GM19452 (cell line): Measurements from ENCODE around the gene RAB26.

ENCODE experiments used
- ATAC-seq: cut with Tn5 transposase; IDR thresholded peaks from one replicate; pipeline ENCODE4 v1.9.1; 2021; ENCODE audit not compliant: unreplicated experiment

Gene RAB26

DNA sequence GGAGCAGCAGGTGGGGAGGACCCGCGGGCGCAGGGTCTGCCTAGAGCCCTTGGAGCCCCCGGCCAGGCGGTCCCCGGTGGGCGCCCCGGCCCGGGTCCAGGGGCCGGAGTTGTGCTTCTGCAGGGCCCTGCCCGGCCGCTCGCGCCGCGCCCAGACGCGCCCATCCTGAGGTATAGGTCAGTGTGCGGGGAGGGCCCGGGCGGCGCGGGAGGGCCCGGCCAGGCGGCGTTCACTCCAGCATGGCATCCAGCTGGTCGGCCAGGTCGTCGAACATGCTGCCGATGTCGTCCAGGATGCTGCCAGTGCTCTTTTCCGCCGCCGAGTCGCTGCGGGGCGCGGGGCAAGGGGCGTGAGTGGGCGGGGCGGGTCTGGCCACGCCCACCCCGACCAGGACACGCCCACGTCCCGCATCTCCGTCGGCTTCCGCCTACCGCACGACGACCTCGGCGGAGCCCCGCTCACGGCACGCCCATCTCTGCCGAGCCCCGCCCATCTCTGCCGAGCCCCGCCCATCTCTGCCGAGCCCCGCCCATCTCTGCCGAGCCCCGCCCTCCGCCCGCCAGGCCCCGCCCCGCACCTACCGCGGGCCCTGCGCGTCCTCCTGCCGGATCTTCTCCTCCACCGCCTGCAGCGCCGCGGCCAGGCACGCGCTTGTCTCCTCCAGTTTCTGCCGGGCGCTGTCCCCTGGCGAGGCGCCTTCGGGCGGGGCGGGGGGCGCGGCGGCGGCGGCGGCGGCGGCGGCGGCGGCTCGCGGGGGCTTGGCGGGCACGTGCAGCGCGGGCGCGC, 30.1 kb downstream of the RAB26 start:
- no peak for ATAC-seq

DNA sequence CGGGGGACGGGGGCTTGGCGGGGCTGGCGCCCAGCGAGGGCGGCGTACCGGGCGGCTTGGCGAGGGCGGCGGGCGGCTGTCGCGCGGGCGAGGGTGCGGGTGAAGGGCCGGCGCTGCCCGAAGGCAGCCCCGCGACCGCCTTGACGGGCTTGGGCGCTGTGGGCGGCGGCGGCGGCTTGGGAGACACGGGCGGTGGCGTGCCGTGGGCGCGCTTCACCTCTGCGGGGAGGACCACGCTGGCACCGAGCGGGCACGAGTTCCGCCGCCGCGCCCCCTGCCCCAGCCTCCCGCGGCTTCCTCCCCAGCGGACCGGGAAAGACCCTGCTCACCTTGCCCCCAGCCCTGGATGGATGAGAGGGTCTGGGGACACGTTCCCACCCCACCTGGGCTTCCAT, 30.7 kb downstream of the RAB26 start:
- ATAC-seq, result no peak

DNA sequence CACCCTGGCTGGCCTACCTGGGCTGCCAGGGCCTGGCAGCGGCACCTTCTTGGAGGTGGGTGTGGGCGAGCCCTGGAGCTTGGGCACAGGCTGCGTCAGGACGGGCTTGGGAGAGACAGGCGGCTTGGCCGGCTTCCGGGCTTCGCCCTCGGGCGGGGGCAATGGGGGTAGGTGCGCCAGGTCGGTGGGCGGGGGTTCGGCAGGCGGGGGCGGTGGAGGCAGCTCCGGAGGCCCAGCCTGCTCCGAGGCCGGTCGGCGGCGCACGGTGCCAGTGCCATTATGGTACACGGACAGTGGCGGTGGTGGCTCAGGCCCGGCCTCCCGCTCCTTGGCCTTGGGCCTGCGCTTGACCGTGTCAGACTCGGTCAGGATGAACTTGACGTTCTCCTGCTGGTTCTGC, 31.2 kb downstream of the RAB26 start:
- no peak for ATAC-seq

DNA sequence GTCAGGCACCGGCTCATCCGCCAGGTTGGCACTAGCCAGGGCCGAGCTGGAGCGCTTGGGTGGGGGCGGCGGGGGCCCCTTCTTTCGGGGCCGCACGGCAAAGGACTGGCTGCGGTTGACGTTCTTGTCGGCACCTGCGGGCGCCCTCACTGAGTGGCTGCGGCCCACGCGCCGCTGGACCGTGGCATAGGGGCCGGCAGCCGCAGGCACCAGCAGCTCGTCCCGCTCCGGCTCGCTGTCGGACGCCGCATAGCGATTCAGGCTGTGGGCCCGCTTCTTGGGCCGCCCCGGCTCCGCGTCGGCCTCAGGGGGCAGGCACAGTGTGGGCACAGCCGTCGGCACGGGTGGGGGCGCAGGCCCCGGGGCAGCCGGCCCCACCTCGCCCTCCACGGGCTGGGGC, 32.0 kb downstream of the RAB26 start:
- ATAC-seq, result no peak

DNA sequence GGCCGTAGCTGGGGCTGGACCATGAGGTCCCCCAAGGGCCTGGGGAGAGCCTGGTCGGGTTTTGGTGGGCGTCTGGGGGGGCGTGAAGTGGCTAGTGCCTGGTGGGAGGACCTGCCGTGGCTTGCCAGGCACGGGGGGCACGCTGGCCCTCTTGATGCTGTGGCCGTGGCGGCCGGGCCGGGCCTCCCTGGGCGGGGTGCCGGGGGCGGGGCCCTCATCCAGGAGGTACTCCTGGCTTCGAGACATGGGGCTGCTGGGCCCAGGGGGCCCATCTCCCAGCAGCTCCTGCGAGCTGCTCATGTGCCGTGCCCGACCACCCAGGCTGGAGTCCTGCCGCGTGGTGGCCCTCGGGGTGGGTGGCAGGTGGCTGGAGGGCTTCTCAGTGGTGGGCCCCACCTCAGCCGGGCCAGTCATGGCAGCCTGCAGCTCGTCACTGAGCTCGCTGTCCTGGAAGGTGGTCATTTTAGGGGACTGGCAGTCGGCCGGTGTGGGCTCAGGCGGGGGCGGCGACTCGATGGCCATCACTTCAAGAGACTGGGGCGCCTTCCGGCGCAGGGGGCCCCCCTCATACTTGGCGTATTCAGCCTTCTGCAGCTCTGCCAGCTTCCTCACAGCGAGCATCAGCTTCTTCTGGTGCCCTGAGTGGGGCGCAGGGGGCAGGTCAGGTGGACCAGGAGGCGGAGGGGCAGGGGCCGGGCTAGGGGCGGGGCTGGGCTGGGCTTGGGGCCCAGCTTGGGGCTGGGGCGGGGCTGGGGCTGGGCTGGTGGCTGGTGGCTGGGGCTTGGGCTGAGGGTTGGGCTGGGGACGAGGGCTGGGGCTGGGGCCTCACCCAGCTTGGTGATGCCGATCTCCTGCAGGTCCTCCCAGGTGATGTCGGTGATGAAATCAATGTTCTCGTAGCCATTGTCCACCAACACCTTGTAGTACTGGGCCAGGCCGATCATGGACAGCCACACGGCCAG, 32.8 kb downstream of the RAB26 start:
- ATAC-seq, result no peak

DNA sequence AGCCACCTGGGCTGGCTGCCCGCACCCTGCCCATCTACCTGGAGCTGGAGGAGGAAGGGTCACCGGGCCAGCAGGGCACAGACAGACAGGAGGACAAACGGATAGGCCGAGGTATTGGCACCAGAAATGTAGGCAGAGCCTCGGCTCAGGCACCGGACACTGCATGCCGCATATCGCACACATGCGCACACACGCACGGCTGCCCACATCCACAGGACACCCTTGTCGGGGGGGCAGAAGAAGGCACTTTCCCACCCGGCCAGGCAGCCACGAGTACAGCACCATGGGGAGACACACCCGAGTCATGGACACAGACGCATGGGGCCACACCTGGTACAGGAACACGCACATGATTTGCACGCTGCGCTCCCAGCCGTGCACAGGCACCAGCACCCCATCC, 33.5 kb downstream of the RAB26 start:
- no peak for ATAC-seq

DNA sequence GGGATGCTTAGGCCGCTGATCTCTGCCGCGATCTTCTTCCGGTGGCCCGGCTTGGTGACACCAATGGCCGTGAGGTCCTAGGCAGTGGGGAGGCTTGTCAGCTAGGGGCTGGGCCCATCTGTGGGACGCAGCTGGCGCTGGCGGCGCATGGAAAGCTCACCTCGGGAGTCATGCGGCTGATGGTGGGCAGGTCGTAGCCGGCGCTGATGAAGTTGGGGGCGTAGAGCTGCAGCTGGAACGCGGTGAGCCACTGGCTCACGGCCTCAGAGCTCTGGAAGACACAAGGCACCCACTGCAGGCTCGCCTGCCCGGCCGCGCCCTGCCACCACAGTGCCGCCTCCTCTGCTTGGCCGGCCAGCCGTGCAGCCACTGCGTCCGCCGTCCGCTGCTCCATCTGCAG, 35.2 kb downstream of the RAB26 start:
- ATAC-seq, result no peak

DNA sequence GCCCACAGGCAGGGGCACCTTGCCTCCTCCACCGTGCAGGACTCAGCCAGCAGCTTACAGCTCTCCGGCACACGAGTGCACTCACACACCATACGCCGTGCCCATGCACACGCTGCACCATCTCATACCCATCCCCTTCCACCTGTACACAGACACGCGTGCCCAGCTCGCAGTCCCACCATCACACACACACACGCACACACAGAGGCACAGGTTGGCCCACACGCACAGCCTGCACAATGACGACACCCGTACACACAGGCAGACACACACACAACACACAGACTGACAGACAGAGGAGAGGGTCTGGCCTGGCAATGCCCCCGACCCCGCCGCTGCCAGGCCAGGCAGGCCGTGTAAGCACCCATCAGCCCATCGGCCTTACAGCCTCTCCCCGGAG, 35.9 kb downstream of the RAB26 start:
- no peak for ATAC-seq

DNA sequence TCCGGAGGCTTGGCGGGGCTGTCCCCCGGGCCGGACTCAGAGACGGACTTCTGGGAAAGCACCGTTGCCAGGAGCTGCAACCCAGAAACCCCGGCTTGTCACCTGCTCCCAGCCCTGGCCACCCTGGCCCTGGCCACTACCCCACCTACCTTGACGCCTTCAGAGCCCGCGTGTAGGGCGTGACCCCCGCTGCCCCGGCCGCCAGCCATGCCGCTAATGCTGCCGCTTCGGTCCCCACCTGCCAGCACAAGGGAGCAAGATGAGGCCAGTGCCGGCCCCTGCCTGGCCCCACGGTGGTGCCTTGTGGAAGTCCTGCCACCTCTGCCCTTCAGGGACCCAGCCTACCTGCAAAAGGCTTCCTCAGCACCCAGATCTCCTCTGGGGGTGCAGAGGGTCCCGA, 36.5 kb downstream of the RAB26 start:
- no peak for ATAC-seq

DNA sequence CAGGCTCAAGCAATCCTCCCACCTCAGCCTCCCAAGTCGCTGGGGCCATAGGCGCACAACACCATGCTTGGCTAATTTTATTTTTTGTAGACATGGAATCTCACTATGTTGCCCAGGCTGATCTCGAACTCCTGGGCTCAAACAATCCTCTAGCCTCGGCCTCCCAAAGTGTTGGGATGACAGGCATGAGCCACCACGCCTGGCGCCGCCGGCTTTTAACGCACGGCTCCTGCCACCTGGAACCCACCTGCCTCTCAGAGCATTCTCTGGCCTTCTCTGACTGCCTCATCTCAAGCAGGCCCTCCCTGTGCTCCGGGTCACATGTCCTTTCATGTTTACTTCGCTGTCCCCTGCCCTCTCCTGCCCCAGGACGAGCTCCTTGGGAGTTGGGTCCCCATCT, 37.6 kb downstream of the RAB26 start:
- no peak for ATAC-seq

DNA sequence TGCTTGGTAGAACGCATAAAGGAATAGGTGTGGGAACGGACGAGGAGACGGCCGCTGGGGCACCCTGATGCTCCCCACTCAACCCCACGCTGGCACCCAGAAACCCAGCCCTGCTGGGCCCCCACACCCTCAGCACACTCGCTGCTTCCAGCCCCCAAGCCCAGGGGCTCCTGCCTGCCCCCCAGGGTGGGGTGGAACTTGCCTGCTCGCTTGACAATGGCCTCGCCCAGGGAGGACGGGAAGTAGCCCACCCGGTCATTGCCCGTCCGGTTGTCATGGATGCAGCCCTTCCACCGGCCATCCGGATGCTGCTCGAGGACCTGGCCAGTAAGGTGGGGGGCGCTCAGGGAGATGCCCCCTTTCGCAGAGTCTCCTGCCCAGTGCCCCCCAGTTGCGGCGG, 38.1 kb downstream of the RAB26 start:
- ATAC-seq, result no peak

DNA sequence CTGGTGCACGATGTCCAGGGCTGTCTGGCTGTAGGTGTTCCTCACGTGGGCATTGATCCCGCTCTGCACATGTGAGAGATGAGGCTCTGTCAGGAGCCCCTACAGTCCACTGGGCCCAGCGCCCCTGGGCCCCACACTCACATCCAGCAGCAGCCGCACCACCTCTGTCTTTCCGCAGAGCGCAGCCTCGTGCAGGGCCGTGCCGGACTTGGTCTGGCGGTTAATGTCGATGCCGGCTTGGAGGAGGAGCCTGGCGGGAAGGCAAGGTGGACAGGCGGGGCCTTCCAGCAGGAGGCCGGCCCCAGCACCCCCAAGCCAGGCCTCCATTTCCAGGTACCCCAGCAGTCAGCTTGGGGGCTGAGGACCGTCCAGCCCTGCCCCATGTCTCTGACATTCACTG, 38.8 kb downstream of the RAB26 start:
- no peak for ATAC-seq

DNA sequence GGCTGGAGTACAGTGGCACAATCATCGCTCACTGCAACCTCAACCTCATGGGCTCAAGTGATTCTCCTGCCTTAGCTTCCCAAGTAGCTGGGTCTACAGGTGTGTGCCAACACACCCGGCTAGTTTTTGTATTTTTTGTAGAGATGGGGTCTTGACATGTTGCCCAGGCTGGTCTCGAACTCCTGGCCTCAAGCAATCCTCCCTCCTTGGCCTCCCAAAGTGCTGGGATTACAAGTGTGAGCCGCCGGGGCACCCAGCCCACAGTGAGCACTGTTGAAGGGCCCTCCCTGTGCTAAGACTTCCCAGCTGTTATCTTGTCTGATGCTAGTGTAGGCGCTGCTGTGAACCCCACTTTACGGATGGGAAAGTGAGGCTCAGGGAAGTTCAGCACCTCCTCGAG, 40.0 kb downstream of the RAB26 start:
- no peak for ATAC-seq

DNA sequence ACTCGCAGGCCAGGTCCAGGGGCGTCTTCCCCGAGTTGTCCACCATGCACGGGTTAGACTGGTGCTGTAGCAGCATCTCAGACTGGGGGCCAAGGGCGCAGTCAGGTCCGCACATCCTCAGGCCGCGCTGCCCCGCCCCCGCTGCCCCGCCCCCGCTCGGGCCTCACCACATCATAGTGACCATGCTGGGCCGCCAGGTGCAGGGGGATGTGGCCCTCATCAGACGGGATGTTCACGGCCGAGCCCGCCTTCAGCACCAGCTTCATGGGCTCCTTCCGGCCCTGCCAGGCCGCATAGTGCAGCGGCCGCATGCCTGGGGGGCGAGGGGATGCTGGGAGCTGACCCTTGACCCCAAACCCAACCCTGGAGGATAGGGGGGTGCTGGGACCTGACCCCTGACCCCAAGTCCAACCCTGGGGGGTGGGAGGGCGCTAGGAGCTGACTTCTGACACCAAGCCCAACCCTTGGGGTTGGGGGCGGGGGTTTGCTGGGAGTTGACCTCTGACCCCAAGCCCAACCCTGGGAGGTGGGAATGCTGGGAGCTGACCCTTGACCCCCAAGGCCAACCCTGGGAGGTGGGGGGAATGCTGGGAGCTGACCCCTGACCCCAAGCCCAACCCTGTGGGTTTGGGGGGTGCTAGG, 40.9 kb downstream of the RAB26 start:
- ATAC-seq, result no peak

DNA sequence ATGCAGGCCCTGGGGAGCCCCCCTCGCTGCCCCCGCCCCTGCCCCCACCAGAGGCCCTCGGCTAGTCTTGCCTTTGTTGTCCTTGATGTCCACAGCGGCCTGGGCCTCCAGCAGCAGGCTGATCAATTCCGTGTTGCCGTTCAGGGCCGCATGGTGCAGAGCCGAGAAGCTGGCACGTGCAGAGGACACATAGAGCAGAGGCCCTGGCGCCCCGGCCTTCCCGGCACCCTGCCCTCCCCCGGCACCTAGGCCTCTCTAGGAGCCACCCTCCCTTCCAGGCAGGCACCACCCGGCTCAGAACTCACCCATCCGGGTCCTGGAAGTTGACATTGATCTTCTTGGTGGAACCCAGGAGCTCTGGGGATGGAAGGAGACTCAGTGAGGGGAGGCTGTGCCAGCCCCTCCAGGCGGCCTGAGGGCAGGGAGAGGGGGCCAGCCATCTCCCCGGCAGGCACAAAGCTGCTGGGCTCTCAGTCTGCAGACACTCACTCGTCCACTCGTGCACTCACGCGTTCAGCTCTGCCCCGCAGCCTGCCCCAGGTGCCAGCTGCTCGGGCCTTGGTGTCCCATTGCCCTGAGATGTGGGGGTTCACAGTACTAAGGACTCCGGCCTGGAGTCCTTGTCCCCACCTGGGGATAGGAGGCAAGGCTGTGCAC, 41.7 kb downstream of the RAB26 start:
- ATAC-seq, result no peak

DNA sequence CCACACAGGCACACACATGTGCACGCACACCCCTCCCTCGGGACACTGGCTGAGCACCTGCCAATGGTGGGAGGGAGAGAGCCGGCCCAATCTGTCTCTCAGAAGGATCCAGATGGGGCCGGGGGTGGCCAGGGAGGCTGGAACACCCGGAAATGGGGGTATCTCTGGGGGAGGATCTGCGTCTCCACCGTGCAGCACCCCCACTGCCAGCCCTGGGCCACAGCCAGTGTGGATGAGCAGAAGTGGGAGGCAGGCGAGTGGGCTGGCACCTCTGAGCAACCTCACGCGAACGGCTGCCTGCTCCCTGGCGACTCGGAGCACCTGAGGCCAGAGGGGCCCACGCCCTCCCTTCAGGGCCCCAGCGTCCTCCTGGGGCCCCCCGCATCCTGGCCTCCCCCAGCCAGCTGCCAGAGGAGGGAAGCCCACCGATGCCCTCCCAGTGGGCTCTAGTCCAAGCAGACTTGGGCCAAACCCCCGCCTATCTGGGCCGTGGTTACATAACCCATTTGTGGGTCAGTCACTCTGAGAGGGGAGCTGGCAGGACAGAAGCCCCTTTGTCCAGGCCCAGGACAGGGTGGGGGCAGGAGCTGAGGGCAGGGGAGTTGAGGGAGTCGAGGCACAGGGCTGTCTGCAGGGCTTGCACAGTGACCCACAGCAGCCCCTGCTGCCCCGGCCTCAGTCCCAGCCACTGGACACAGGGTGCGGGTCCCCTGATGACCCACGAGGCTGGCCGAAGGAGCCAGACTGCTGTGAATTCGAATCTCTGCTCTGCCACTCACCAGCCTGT, 42.4 kb downstream of the RAB26 start:
- no peak for ATAC-seq

DNA sequence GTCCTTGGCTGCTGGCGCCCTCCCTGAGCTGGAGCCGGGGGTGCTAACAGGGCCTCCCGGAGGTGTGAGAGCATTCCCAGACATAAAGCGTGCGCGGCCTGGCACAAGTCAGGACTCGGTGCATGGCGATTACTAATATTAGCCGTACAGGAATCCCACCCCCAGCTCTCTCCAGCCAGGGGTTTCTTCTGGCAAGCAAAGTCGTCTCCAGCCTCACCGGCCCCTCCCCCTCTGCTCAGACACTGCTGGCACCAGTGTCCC, 43.0 kb downstream of the RAB26 start:
- ATAC-seq, result no peak

DNA sequence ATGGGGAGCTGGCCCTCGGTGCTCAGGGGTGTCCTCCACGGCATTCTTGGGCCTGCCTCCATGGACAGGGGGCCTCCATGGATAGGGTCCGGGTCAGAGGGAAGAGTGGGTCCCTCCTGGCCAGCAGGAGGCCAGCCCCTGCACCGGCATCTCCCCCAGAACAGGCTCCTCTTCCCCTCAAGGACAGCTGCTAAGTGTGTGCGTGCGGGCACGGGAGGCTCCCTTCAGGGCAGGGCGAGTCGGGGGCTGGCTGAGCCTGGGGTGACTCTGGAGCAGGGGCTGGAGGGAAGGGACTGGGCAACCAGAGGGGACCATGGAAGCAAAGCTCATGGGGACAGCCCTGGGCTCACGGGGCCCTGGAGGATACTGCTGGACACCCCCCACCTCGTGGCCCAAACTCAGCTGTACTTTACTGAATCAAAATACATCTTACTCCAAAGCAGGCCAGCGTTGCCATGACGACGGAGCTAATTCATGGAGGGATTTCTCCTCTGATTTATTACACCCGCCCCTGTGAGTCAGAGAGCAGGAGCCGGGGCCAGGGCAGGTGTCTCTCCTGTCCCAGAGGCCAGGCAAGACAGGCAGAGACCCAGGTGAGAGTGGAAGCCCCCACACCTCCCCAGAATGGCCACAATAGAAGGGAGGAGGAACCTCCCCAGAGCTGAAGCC, 45.9 kb downstream of the RAB26 start:
- no peak for ATAC-seq

DNA sequence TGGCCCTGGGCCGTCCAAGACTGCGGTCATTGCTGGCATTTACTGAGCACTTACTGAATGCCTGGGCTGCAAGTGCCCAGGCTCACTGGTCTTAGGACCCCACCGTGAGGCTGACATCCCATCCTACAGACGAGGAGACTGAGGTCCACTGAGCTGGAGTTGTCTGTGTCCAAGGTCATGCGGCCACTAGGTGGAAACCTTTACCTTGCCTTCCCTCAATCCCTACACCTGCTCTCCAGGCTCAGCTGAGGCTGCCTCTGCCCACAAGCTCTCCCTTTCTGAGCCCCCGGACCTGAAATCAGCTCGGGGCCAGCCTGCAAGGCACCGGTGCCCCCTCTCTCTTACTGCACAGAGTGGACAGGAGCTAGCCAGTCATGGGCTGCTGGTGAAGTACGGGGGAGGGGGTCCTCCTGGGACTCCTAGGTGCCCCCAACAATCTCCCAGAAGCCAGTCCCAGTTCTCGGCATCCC, 46.5 kb downstream of the RAB26 start:
- no peak for ATAC-seq
